HG02571 (cell line): ENCODE data around the gene NR2C2AP.
"Not testable (repeated sequence)": the region's sequence is repeated elsewhere in the genome, so short reads cannot be mapped to it uniquely, and the experiment has no call there.

ENCODE experiments used
- ATAC-seq: cut with Tn5 transposase; IDR thresholded peaks from one replicate; pipeline ENCODE4 v1.9.1; 2021; ENCODE audit warnings: mild to moderate bottlenecking, moderate library complexity; ENCODE audit not compliant: unreplicated experiment

Gene NR2C2AP, protein sequence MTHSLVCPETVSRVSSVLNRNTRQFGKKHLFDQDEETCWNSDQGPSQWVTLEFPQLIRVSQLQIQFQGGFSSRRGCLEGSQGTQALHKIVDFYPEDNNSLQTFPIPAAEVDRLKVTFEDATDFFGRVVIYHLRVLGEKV

GRCh38 chr19:19203012-19203856, at the start of gene NR2C2AP:
NR2C2AP (minus strand) TSS chr19:19203414; CDS start chr19:19203060, 354 bp downstream.
- ATAC-seq: peak; percentile 65

- ATAC-seq: no peak
Observed at GRCh38 chr19:19250196-19250801, 47.1 kb upstream of the NR2C2AP start.

GRCh38 chr19:19240476-19240875, 37.3 kb upstream of the NR2C2AP start:
- no peak for ATAC-seq

DNA sequence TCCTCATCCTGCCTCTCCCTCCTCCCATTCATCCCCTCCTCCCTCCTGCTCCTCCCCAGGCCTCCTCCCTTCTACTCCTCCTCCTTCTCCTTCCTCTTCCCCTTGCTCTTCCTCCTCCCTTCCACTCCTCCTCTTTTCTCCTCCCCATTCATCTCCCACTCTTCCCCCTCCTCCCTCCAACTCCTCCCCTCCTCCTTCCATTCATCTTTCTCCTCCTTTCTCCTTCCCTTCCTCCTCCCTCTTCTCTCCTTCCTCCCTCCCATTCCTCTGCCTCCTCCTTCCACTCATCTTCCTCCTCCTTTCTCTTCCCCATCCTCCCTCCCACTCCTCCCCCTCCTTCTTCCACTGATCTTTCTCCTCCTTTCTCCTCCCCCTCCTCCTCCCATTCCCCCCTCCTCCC, 36.5 kb upstream of the NR2C2AP start:
- ATAC-seq: no peak

DNA sequence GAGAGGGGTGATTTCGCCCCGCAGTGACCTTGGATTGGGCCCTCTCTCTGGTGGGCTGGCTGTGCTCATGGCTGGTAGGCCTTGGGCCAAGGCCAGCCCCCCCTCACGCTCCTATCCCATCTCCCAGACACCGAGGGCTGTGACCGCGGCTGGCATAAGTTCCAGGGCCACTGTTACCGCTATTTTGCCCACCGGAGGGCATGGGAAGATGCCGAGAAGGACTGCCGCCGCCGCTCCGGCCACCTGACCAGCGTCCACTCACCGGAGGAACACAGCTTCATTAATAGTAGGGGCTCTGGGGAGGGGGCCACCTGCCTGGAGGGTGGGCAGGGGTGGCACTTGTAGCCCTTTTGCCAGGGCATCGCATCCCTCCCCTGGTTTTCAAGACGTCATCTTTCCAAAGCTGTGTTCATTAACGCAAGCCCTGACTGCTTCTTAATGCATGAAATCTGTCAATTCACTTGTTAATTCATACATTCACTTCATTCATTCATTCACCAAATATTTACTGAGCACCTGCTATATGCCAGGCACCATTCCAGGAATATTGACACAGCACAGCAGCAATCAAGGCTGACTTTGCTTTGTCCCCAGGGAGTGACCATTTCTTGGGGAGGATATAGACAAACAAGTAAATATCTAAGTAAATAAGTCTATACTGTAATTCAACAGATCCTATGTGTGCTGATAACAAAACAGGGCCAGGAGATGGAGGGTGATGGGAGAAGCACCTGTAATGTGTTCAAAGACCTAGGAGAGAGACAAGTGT, 35.1 kb upstream of the NR2C2AP start:
- no peak for ATAC-seq

DNA sequence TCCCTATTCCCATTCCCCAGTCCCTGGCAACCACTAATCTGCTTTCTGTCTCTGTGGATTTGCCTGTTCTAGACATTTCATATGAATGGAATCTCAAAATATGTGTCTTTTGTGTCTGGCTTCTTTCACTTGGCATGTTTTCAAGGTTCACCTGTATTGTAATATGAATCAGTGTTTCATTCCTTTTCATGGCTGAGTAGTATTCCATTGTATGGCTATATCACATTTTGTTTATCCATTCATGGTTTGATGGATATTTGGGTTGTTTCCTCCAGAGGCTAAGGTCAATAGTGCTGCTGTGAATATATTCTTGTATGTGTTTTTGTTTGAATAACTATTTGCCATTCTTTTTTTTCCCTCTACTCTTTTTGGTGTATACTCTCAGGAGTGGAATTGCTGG, 33.0 kb upstream of the NR2C2AP start:
- no peak for ATAC-seq

DNA sequence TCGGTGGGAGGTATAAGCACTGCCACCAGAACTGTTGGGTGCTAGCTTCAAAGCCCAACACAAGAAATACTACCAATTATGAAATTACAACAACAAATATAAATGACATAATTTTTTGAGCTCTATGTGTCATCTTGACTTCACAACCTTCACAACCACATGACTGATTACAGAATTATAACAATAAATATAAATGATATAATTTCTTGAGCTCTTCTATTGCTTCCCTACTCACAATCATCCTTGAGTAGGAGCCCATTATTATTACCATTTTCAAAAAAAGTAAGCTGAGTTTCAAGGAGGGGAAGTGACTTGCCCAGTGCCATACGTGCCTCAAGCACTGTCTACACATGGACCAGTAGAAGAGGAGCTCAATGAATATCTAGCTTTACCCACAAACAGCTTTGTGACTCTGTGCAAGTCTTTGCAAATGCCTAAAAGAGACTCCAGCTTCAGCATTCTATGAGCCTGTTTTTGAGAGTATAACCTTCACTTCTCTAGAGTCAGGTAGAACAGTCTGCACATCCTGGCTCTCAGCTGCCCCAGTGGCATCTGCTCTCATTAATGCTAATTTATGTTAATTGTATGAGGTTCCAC, 31.1 kb upstream of the NR2C2AP start:
- no peak for ATAC-seq

GRCh38 chr19:19232261-19232721, 29.1 kb upstream of the NR2C2AP start:
- no peak for ATAC-seq

DNA sequence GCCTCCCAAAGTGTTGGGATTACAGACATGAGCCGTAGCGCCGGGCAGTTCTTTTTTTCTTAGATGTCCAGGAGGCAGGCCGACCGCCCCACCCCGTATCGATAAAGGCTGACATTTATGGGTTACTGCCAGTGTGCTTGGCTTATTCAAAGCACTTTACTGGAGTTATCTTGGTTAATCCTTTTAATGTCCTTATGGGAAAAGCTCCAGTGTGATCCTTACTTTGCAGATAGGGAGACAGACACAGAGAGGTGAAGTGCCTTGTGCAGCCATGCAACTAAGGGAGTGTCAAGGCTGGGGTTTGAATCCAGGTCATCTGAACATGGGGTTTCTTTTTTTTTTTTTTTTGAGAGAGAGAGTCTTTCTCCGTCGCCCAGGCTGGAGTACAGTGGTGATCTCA, 27.8 kb upstream of the NR2C2AP start:
- no peak for ATAC-seq

- ATAC-seq: no peak
Observed at GRCh38 chr19:19229701-19230100, 26.5 kb upstream of the NR2C2AP start.

- no peak for ATAC-seq
Observed at GRCh38 chr19:19227217-19227616, 24.0 kb upstream of the NR2C2AP start.

DNA sequence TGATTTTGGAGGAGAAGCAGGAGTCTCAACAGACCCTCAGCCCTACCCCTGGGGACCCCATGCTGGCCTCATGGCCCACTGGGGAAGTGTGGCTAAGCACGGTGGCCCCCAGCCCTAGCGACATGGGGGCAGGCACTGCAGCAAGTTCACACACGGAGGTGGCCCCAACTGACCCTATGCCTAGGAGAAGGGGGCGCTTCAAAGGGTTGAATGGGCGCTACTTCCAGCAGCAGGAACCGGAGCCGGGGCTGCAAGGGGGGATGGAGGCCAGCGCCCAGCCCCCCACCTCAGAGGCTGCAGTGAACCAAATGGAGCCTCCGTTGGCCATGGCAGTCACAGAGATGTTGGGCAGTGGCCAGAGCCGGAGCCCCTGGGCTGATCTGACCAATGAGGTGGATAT, 23.4 kb upstream of the NR2C2AP start:
- no peak for ATAC-seq

DNA sequence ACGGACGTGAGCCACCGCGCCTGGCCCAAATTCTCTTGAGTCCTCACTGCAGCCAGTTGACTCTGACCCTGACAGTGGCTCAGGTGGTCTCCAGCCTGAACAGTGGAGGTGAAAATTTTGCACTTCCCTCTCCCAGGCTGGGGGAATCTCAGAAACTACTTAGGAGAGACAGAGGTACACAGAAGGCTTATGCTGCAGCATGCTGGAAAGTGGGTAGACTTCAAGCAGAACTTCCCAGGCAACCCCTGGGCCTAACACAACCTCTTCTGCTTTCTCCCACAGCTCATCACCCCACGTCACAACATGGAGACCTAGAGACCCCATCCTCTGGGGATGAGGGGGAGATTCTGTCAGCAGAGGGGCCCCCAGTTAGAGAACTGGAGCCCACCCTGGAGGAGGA, 23.0 kb upstream of the NR2C2AP start:
- no peak for ATAC-seq

DNA sequence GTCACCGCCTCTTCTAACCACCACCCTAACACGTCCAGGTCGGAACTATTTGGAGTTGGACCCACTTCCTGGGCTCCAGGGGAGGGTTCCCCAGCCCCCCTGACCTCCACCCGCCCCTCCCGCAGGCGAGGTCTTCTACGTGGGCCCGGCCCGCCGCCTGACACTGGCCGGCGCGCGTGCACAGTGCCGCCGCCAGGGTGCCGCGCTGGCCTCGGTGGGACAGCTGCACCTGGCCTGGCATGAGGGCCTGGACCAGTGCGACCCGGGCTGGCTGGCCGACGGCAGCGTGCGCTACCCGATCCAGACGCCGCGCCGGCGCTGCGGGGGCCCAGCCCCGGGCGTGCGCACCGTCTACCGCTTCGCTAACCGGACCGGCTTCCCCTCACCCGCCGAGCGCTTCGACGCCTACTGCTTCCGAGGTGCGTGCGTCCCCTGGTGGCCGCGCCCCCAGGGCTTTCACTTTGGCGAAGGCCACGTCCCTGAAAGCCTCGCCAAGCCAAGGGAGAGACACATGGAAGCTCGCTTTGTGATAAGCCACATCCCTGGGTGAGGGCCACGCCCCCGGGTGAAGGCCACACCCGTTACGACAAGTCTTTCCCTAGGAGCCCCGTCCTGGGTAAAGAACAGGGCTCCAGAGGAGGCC, 21.8 kb upstream of the NR2C2AP start:
- ATAC-seq: no peak

GRCh38 chr19:19224150-19224851, 21.1 kb upstream of the NR2C2AP start:
- no peak for ATAC-seq

DNA sequence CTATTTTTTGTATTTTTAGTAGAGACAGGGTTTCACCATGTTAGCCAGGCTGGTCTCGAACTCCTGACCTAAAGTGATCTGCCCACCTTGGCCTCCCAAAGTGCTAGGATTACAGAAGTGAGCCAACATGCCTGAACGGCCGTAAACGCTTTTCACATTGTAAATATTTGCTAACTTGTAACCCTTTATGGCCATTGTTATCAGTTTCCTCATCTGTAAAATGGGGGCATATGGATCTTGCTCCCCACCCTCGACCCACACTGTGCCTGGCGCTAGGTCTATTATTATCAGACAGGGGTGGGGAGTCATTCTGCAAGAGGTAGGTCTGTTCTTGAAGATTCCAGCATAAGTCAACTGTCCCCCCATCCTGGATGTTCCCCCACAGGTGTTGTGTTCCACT, 20.4 kb upstream of the NR2C2AP start:
- no peak for ATAC-seq

DNA sequence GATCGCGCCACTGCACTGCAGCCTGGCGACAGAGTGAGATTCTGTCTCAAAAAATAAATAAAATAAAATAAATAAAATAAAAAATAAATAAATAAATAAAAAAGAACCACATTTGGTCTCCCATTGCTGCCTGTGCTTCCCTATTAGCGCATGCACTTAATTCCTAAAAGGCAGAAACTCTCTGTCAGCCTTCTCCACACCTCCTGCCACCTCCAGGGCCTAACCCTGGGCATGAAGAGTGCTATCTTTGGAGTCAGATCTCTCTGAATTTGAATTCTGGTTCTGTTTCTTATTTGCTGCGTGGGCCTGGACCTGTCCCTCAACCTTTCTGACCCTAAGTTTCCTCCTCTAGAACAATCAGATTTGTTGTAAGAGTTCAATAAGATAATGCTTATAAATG, 19.8 kb upstream of the NR2C2AP start:
- ATAC-seq: no peak

DNA sequence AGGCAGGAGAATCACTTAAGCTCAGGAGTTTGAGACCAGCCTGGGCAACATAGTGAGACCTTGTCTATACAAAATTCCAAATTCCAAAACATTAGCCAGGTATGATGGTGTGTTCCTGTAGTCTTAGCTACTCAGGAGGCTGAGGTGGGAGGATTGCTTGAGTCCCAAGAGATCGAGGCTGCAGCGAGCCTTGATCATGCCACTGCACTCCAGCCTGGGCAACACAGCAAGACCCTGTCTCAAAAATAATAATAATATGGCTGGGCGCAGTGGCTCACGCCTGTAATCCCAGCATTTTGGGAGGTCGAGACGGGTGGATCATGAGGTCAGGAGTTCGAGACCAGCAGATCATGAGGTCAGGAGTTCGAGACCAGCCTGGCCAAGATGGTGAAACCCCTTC, 17.8 kb upstream of the NR2C2AP start:
- ATAC-seq: not testable (repeated sequence)

DNA sequence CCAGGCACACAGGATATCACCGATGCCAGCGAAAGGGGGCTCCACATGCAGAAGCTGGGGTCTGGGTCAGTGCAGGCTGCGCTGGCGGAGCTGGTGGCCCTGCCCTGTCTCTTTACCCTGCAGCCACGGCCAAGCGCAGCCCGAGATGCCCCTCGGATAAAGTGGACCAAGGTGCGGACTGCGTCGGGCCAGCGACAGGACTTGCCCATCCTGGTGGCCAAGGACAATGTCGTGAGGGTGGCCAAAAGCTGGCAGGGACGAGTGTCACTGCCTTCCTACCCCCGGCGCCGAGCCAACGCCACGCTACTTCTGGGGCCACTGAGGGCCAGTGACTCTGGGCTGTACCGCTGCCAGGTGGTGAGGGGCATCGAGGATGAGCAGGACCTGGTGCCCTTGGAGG, 15.7 kb upstream of the NR2C2AP start:
- ATAC-seq: no peak

DNA sequence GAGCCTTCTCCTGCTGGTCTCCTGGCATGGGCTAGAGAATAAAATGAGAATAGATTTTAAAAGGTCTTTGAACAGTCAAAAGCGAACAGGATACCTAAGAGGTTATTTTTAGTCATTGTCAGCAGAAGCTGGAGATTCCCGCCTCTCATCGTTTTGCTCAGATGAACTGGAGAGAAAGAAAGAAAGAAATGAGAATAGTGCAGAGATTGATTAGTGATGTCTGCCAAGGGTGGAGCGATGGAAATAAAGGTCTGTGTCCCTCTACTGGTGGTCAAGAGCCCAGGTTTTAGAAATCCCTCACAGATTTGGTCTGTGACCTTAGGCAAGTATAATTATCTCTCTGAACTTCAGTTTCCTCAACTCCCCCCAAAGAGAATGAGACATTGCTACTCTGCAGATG, 13.9 kb upstream of the NR2C2AP start:
- ATAC-seq: no peak
